T-helper 2 cell treated with Interferon-gamma antibody and Interleukin-4, amounts not matched to agents 5 μg/mL and 100 μg/mL, for 36 hours (primary cell): Measurements from ENCODE around the gene EHD4.

Experiments
- DNase-seq: peaks from one replicate; pipeline ENCODE4 v3.0.0; 2021; ENCODE audit warnings: low spot score
- H3K27ac Mint-ChIP-seq: one replicate; pipeline ENCODE4 v1.8.0; 2021; ENCODE audit warnings: mild to moderate bottlenecking, mixed read lengths
- H3K27me3 Mint-ChIP-seq: one replicate; pipeline ENCODE4 v1.8.0; 2021; ENCODE audit warnings: low read depth, mixed read lengths
- H3K36me3 Mint-ChIP-seq: one replicate; pipeline ENCODE4 v1.8.0; 2021; ENCODE audit warnings: low read depth, mixed read lengths
- H3K4me1 Mint-ChIP-seq: one replicate; pipeline ENCODE4 v1.8.0; 2021; ENCODE audit warnings: low read depth, mixed read lengths
- H3K4me3 Mint-ChIP-seq: one replicate; pipeline ENCODE4 v1.8.0; 2022; ENCODE audit warnings: mild to moderate bottlenecking, moderate library complexity, mixed read lengths
- H3K9me3 Mint-ChIP-seq: one replicate; pipeline ENCODE4 v1.8.0; 2021; ENCODE audit warnings: mixed read lengths

Gene EHD4

DNA sequence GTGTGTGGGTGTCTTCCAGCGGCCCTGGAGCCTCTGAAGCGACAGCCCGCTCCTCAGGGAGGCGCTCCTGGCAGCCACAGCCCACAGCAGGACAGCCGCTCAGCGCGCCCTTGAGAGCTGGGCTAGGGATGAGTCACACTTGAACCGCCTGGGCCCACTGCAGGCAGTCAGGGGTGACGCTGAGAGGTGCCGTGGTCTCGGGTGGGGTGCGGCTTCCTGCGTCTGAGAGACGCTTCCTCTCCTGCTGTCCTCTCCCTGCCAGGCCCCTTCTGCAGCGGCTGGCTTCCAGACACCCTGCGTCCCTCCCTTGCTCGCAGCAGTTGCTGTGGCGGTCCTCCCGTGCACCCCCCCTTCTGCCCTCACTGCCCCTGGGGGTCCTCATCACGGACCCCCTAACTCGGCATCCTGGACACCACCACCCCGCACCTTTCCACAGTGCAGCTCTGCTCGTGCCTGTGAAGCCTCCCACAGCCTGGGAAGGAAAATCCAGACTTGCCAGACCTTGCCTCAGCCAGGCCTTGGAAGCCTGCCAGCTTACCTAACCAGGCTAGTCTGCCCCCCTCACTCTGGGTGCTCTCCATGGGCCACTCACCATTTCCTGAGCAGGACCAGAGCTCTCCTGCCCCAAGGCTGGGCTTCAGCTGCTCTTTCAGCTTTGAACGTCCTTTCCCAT lies 77.4 kb downstream of the EHD4 start:
- no peaks in the 10 kb centered on the region for H3K27me3 Mint-ChIP-seq
- DNase-seq: peak; percentile 63
- H3K36me3 Mint-ChIP-seq: no peaks in the 10 kb centered on the region
- no peaks in the 10 kb centered on the region for H3K9me3 Mint-ChIP-seq
- peaks cover 23% of the 10 kb centered on the region for H3K4me1 Mint-ChIP-seq
- H3K4me3 Mint-ChIP-seq: peak overlapping the region; percentile 54
- H3K27ac Mint-ChIP-seq: peak overlapping the region; percentile 93

DNA sequence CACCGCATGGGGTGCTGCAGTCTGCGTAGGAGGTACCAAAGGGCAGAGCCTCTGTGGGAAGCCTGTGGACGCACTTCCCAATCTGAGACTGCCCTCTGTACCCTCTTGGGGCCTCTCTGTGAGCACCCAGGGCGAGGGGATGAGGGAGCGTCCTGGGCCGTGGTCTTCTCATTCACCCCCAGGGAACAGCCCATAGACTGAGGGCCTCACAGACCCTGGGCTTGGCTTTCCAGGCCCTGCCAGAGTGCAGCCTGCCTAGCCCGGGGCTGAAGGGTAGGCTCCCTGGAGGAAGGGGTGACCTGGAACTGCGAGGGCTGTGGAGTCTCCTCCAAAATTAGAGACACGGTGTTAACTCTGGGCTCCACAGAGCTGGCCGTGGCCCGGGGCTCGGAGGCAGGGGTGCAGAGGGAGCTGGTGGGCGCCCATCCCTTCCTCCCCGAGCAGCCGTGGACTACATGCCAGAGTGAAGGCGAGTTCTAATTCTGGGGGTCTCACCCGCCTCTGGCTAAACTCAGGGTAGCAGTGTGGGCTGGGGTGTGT lies 78.0 kb downstream of the EHD4 start:
- H3K27me3 Mint-ChIP-seq: no peaks in the 10 kb centered on the region
- no peaks in the 10 kb centered on the region for H3K9me3 Mint-ChIP-seq
- peaks cover 23% of the 10 kb centered on the region for H3K4me1 Mint-ChIP-seq
- peak overlapping the region; percentile 93 for H3K27ac Mint-ChIP-seq
- peak overlapping the region; percentile 54 for H3K4me3 Mint-ChIP-seq
- no peaks in the 10 kb centered on the region for H3K36me3 Mint-ChIP-seq
- DNase-seq: no peak

DNA sequence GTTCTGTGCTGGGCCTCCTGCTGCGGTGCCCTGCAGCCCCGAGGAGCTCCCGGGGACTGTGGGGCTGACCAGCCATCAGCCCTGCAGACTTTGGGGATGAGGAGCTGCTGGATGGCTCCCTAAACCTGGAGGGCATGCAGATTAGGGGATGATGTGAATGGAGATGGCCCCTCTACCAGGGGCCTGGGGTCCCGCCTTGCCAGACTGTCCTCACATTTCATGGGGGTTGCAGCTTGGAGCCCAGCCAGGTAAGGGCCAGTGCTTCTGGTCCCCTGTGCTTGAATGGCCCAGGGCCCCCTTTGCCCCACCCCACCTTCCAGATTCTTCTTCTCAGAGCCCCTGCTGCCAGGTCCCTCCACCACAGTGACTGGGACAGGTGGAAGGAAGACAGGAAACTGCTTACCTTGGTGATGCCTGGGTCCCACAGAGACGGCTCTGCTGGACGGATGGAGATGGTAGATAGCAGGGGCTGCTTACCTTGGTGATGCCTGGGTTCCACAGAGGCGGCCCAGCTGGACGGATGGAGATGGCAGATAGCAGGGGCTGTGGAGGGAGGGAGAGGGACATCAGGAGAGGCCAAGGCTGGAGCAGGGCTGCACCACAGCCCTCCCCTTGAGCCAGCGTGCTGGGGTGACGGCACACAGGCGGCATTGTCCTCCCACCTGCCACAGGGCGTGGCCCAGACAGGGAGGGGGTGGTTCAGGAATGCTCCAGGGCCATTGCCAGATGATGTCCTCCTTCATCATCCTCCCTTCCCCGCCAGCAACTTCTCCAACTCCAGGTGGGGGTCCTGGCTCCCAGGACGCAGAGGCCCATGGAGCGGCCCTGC lies 78.7 kb downstream of the EHD4 start, which contains the start of gene SPTBN5:
Gene SPTBN5, minus strand, starts transcription at position 632 of the 829 bp plus-strand sequence. Its CDS starts 556 bp downstream, at position 76.
- H3K36me3 Mint-ChIP-seq: no peaks in the 10 kb centered on the region
- H3K4me3 Mint-ChIP-seq: peak within 1 kb of the TSS; percentile 54
- H3K4me1 Mint-ChIP-seq: peaks cover 25% of the 10 kb centered on the region
- peak within 1 kb of the TSS; percentile 93 for H3K27ac Mint-ChIP-seq
- DNase-seq: no peak
- H3K9me3 Mint-ChIP-seq: no peaks in the 10 kb centered on the region
- no peaks in the 10 kb centered on the region for H3K27me3 Mint-ChIP-seq

DNA sequence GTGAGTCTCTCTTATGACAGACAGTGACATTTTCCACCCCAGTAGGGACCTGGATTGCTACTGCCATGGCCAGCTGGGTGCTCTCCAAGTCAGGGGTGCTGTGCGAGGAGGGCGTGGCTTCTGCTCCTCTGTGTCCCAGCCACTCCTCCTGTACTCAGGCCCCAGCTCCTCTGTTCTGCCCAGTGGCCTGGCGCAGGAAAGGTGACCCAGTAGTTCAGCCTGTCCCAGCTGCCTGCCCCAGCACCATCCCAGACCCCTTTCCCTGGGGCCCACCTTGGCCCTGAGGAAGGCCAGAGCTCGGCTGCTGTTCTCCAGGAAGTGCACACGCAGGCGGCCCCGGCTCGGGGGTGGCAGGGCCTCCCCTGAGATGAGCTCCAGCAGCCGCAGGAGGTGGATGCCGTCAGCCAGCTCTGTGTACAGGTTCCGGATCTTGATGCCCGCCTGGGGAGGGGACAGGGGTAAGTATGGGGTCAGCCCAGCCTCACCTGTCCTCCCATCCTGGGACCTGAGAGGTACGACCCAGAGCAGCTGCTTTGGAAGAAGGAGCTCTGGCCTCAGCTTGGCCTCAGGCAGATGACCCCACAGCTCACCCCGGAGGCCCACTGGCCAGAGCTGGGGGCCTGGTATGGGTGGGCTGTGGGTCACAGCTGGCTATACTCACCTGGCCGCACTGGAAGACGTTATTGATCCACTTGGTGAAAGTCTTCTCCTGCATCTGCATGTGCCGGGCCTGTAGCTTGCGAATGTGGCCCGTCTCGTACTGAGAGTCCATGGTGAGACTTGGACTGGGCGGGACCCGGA lies 79.5 kb downstream of the EHD4 start:
- peak overlapping the region; percentile 5 for H3K27ac Mint-ChIP-seq
- H3K36me3 Mint-ChIP-seq: no peaks in the 10 kb centered on the region
- peak overlapping the region; percentile 3 for H3K4me3 Mint-ChIP-seq
- no peak for DNase-seq
- H3K4me1 Mint-ChIP-seq: peaks cover 27% of the 10 kb centered on the region
- no peaks in the 10 kb centered on the region for H3K27me3 Mint-ChIP-seq
- no peaks in the 10 kb centered on the region for H3K9me3 Mint-ChIP-seq

DNA sequence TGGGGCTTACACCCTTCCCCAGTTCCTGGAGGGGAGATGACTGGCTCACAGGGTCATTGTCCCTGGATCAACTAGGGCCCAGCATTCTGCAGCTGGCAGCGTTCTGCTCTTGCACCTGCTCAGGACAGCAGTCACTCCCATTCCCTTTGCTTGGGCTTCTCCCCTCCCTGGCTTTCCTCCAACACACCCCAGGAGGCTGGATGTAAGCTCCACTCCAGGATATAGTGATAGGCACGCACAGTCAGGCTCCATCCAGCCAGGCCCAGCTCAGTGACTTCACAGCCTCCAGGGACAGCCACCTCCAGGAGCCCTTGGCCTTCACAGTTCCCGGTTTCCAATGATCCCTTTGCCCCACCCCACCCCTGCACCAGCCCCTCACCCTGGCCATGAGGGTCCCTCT lies 80.4 kb downstream of the EHD4 start:
- H3K9me3 Mint-ChIP-seq: no peaks in the 10 kb centered on the region
- H3K27ac Mint-ChIP-seq: no peak overlapping the region
- H3K36me3 Mint-ChIP-seq: no peaks in the 10 kb centered on the region
- DNase-seq: no peak
- peaks cover 27% of the 10 kb centered on the region for H3K4me1 Mint-ChIP-seq
- no peaks in the 10 kb centered on the region for H3K27me3 Mint-ChIP-seq
- no peak overlapping the region for H3K4me3 Mint-ChIP-seq

DNA sequence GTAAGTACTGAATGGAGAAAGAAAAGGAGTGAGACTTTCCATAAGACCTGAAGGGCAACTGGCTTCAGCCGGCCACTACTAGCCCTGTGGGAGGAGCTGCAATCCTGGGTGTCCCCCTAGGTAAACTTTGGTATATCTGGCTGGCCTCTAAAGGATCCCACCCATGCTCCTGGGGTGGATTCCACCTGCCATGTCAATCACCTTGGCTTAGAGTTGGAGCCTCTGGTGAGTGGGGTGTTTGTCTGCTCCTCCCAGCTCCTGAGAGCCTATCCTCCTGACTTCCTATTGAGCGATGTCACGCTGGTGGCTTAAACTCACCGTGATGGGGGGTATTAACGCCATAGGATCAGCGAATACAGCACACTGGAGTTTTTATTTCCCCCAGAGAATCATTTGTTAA lies 81.1 kb downstream of the EHD4 start:
- DNase-seq: no peak
- H3K27ac Mint-ChIP-seq: no peak overlapping the region
- H3K9me3 Mint-ChIP-seq: no peaks in the 10 kb centered on the region
- H3K4me3 Mint-ChIP-seq: no peak overlapping the region
- no peaks in the 10 kb centered on the region for H3K36me3 Mint-ChIP-seq
- no peaks in the 10 kb centered on the region for H3K27me3 Mint-ChIP-seq
- peaks cover 27% of the 10 kb centered on the region for H3K4me1 Mint-ChIP-seq

DNA sequence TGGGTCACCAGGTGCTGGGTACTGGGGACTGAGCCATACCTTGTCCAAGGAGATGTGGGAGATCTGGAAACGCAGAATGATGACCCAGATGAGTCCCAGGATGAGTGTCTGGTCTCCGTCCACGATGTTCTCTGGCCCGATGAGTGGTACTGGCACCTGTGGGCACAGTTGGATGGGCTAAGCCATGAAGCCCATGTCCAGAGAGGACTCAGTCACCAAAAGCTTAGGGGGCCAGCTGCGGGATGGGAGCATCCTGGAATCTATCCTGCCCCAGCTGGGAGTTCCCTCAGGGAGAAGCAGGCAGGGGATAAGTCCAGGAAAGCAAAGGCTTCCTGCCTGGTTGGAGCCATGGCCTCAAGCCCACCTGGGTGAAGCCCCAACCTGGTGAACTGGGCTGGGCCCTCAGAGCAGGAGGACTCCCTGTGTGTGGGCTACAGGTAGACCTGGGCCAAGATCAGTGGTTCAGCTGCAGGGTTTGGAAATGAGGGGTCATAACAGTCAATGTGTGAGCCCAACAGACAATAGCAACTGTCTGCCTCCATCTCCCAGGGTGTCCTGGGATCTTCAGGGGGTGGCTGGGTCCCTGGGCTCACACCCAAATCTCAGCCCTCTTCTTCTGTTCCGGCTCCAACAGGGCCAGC lies 82.2 kb downstream of the EHD4 start:
- Mint-ChIP-seq H3K27me3 (no peaks in the 10 kb centered on the region), H3K4me3 (no peak overlapping the region), H3K36me3 (no peaks in the 10 kb centered on the region), H3K4me1 (peaks cover 24% of the 10 kb centered on the region), H3K27ac (no peak overlapping the region), H3K9me3 (no peaks in the 10 kb centered on the region)
- DNase-seq: no peak

DNA sequence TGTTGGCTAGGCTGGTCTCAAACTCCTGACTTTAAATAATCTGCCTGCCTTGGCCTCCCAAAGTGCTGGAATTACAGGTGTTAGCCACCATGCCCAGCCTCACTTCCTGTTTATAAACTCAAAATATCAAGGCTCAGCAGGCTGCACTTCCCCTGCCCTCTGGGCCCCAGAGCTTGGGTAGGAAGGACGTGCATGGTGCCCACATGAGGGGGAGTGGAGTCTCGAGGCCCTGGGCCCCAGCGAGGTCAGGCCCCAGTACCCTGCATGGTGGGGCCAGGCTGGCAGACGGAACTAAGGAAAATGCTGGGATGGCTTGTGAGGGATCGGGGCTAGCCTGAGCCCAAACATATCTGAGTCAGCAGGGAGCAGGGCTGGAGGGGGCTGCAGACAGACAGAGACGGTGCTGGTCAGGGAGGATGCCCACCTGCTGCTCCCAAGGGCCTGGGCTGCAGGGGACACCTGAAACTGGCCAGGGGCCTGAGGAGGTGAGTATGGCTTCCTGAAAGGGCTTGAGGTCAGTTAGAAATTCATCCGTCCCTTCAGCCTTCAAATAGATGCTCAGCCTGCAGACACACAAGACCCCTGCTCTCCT lies 83.6 kb downstream of the EHD4 start:
- H3K4me1 Mint-ChIP-seq: peaks cover 15% of the 10 kb centered on the region
- no peaks in the 10 kb centered on the region for H3K27me3 Mint-ChIP-seq
- H3K9me3 Mint-ChIP-seq: no peaks in the 10 kb centered on the region
- DNase-seq: no peak
- H3K27ac Mint-ChIP-seq: peak overlapping the region; percentile 6
- no peaks in the 10 kb centered on the region for H3K36me3 Mint-ChIP-seq
- H3K4me3 Mint-ChIP-seq: no peak overlapping the region

DNA sequence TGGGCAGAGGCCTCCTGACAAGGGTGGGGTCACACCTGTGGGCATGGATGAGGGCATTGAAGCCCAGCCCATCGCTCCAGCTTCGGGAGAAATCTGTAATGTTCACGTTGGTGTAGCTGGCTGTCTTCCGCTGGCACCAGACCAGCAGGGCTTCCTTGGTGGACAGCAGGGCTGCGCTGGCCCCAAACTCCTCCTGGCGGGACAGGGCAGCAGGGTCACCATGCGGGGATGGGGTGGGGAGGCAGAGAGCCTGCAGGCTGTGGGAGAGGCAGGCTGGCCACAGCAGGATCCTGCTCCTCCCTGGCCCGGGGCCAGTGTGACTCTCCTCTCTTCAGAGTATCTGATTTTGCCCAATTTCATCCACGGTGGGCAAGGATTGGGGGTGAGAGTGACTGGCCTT lies 84.5 kb downstream of the EHD4 start:
- Mint-ChIP-seq H3K4me3 (no peak overlapping the region), H3K36me3 (no peaks in the 10 kb centered on the region), H3K27ac (no peak overlapping the region), H3K9me3 (no peaks in the 10 kb centered on the region), H3K4me1 (peaks cover 12% of the 10 kb centered on the region), H3K27me3 (no peaks in the 10 kb centered on the region)
- no peak for DNase-seq

DNA sequence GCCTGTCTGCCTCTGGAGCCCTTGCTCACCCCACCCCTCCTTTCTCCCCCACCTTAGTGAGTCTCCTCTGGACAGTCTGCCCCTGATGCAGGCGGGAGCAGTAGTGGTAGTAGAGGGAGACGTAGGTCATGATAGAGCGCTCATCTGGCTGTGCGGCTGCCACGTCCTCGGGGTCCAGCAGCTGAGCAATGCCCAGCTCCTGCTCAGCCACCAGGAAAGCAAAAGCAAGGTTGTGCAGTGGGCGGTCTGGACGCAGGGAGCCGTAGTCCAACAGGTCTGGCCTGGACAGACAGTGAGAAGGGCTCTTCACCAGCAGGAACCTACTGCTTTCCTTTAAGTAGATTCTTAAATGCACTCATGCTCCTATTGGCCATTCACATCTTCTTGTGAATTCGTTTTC lies 85.2 kb downstream of the EHD4 start:
- DNase-seq: no peak
- no peaks in the 10 kb centered on the region for H3K9me3 Mint-ChIP-seq
- no peaks in the 10 kb centered on the region for H3K27me3 Mint-ChIP-seq
- H3K4me1 Mint-ChIP-seq: peaks cover 7% of the 10 kb centered on the region
- no peaks in the 10 kb centered on the region for H3K36me3 Mint-ChIP-seq
- no peak overlapping the region for H3K27ac Mint-ChIP-seq
- no peak overlapping the region for H3K4me3 Mint-ChIP-seq

DNA sequence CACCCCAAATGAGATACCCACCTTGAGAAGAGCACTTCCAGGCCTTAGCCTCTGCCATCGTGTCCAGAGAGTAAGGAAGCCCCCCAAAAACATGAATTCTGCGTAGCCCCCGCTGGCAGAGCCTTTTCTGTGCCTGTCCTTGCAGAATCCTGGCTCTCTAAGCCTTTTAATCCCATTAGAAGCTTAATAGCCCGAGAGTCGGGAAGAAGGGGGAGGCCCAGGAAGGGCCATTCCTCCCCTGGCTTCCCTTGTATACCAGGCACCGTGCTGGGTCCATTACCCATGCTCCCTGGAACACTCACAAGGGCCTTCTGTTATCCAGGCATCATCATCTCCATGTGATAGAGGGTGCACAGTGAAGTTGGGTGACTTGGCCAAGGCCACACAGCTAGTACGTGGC lies 85.6 kb downstream of the EHD4 start:
- no peak overlapping the region for H3K27ac Mint-ChIP-seq

DNA sequence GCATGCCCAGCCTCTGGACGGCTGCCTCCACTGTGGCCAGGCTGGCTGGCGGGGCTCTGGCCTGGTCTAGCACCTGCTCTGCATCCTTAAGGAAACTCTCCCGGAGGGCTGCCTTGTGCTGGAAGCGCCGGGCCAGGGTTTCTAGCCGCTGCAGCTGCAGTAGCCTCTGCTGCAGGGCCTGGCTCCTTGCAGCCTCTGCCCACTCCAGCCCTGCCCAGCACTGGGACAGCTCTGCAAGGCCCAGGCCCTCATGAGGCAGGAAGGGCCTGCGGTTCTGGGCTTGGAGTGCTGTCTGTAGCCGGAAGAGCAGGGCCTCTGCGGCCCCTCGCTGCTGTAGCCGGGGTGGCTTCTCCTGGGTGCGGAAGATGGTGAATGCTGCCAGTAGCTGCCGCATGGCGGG lies 86.5 kb downstream of the EHD4 start:
- peaks cover 7% of the 10 kb centered on the region for H3K27me3 Mint-ChIP-seq
- peaks cover 7% of the 10 kb centered on the region for H3K4me1 Mint-ChIP-seq
- no peak overlapping the region for H3K27ac Mint-ChIP-seq
- H3K9me3 Mint-ChIP-seq: no peaks in the 10 kb centered on the region
- no peaks in the 10 kb centered on the region for H3K36me3 Mint-ChIP-seq
- DNase-seq: no peak
- H3K4me3 Mint-ChIP-seq: no peak overlapping the region

More for the DNA sequence above, 85.6 kb downstream of the EHD4 start:
- no peak for DNase-seq
- Mint-ChIP-seq H3K4me3 (no peak overlapping the region), H3K36me3 (no peaks in the 10 kb centered on the region), H3K9me3 (no peaks in the 10 kb centered on the region), H3K4me1 (peaks cover 7% of the 10 kb centered on the region), H3K27me3 (no peaks in the 10 kb centered on the region)

DNA sequence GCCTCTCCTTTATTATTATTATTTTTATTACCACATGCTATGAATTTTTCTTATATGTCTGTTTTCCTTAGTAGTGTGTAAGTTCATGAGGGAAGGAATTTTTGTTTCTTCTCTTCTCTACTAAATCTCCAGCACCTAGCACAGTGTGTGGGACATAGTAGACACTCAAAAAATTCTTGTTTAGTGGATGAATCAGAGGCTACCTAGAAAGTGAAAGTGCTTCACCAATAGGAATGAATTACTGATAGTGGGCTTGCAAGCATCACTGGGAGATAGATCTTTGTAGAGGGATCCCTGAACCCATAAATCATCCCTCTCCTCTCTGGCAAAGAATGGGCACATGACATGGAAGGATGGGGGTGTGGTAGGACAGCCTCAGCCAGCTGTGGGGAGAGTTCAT lies 87.0 kb downstream of the EHD4 start:
- peaks cover 7% of the 10 kb centered on the region for H3K4me1 Mint-ChIP-seq
- H3K27me3 Mint-ChIP-seq: peaks cover 7% of the 10 kb centered on the region
- H3K9me3 Mint-ChIP-seq: no peaks in the 10 kb centered on the region
- no peak overlapping the region for H3K4me3 Mint-ChIP-seq
- H3K36me3 Mint-ChIP-seq: no peaks in the 10 kb centered on the region
- peak overlapping the region; percentile 24 for H3K27ac Mint-ChIP-seq
- no peak for DNase-seq
